ENCODE measurements around the gene C6orf132. TPM values are rescaled to one million over a fixed set of nuclear protein-coding genes. Genes with fewer than 3 reads are reported as not detected.

Gene C6orf132
- total RNA-seq, result under 1 TPM; 0.26 to 0.65 TPM

GRCh38 chr6:42142118-42142835, at the start of gene C6orf132:
C6orf132 (minus strand) TSS chr6:42142620; CDS start chr6:42142444, 176 bp downstream.
- no peaks in the 10 kb centered on the region for H3K9me3 Mint-ChIP-seq
- H3K27ac Mint-ChIP-seq, result no peak within 1 kb of the TSS
- H3K27me3 Mint-ChIP-seq (ENCODE audit: low read depth), result peaks cover 40% of the 10 kb centered on the region
- ATAC-seq (replicated peaks in 1 of 2) (peak in 1 of 2 donors; percentile 33), DNase-seq (peak in 1 of 2 donors; percentile 5)
- H3K4me3 Mint-ChIP-seq, result peak within 1 kb of the TSS; percentile 56 to 77
- H3K36me3 Mint-ChIP-seq (ENCODE audit: insufficient read depth in 2 of 2), result no peaks in the 10 kb centered on the region
- H3K4me1 Mint-ChIP-seq (ENCODE audit: low read depth), result peaks cover 6% of the 10 kb centered on the region

- Mint-ChIP-seq H3K9me3 (no peaks in the 10 kb centered on the region), H3K27me3 (ENCODE audit: low read depth) (no peaks in the 10 kb centered on the region), H3K4me1 (ENCODE audit: low read depth) (peaks cover 5% of the 10 kb centered on the region), H3K36me3 (ENCODE audit: insufficient read depth in 2 of 2) (no peaks in the 10 kb centered on the region), H3K4me3 (no peak overlapping the region), H3K27ac (no peak overlapping the region)
- DNase-seq, result no peak
- no peak for ATAC-seq (replicated peaks in 1 of 2)
These were observed 48.2 kb upstream of the C6orf132 start for GRCh38 chr6:42190554-42191183.

GRCh38 chr6:42188406-42188805, 46.0 kb upstream of the C6orf132 start:
- peaks cover 5% of the 10 kb centered on the region for H3K4me1 Mint-ChIP-seq (ENCODE audit: low read depth)
- H3K27ac Mint-ChIP-seq, result no peak overlapping the region
- no peaks in the 10 kb centered on the region for H3K36me3 Mint-ChIP-seq (ENCODE audit: insufficient read depth in 2 of 2)
- no peak overlapping the region for H3K4me3 Mint-ChIP-seq
- no peak for DNase-seq
- ATAC-seq (replicated peaks in 1 of 2), result no peak
- H3K27me3 Mint-ChIP-seq (ENCODE audit: low read depth), result no peaks in the 10 kb centered on the region
- H3K9me3 Mint-ChIP-seq, result no peaks in the 10 kb centered on the region

GRCh38 chr6:42185597-42185996, 43.2 kb upstream of the C6orf132 start:
- ATAC-seq (replicated peaks in 1 of 2), result no peak
- Mint-ChIP-seq H3K27me3 (ENCODE audit: low read depth) (no peaks in the 10 kb centered on the region), H3K27ac (no peak overlapping the region), H3K4me3 (no peak overlapping the region), H3K36me3 (ENCODE audit: insufficient read depth in 2 of 2) (no peaks in the 10 kb centered on the region), H3K4me1 (ENCODE audit: low read depth) (peaks cover under 1% of the 10 kb centered on the region), H3K9me3 (no peaks in the 10 kb centered on the region)
- DNase-seq, result no peak

- DNase-seq, result no peak
- H3K4me1 Mint-ChIP-seq (ENCODE audit: low read depth), result peaks cover 9% of the 10 kb centered on the region
- H3K27me3 Mint-ChIP-seq (ENCODE audit: low read depth), result peaks cover 8% of the 10 kb centered on the region
- no peak for ATAC-seq (replicated peaks in 1 of 2)
- no peaks in the 10 kb centered on the region for H3K9me3 Mint-ChIP-seq
- H3K27ac Mint-ChIP-seq, result no peak overlapping the region
- no peak overlapping the region for H3K4me3 Mint-ChIP-seq
- H3K36me3 Mint-ChIP-seq (ENCODE audit: insufficient read depth in 2 of 2), result no peaks in the 10 kb centered on the region
These were observed 42.1 kb upstream of the C6orf132 start for GRCh38 chr6:42184475-42184874.

GRCh38 chr6:42182101-42182500, 39.7 kb upstream of the C6orf132 start:
- no peaks in the 10 kb centered on the region for H3K9me3 Mint-ChIP-seq
- no peak overlapping the region for H3K4me3 Mint-ChIP-seq
- H3K27ac Mint-ChIP-seq, result no peak overlapping the region
- H3K4me1 Mint-ChIP-seq (ENCODE audit: low read depth), result peaks cover 13% of the 10 kb centered on the region
- no peak for ATAC-seq (replicated peaks in 1 of 2)
- H3K27me3 Mint-ChIP-seq (ENCODE audit: low read depth), result peaks cover 11% of the 10 kb centered on the region
- no peak for DNase-seq
- H3K36me3 Mint-ChIP-seq (ENCODE audit: insufficient read depth in 2 of 2), result no peaks in the 10 kb centered on the region

GRCh38 chr6:42179945-42180313, 37.5 kb upstream of the C6orf132 start:
- no peaks in the 10 kb centered on the region for H3K9me3 Mint-ChIP-seq
- DNase-seq, result peak; percentile 28 to 41
- H3K4me3 Mint-ChIP-seq, result no peak overlapping the region
- ATAC-seq (replicated peaks in 1 of 2), result peak; percentile 65 to 81
- peaks cover 11% of the 10 kb centered on the region for H3K27me3 Mint-ChIP-seq (ENCODE audit: low read depth)
- peaks cover 13% of the 10 kb centered on the region for H3K4me1 Mint-ChIP-seq (ENCODE audit: low read depth)
- H3K36me3 Mint-ChIP-seq (ENCODE audit: insufficient read depth in 2 of 2), result no peaks in the 10 kb centered on the region
- H3K27ac Mint-ChIP-seq, result peak overlapping the region; percentile 2

- H3K4me1 Mint-ChIP-seq (ENCODE audit: low read depth), result peaks cover 13% of the 10 kb centered on the region
- no peak overlapping the region for H3K4me3 Mint-ChIP-seq
- H3K36me3 Mint-ChIP-seq (ENCODE audit: insufficient read depth in 2 of 2), result no peaks in the 10 kb centered on the region
- H3K9me3 Mint-ChIP-seq, result no peaks in the 10 kb centered on the region
- ATAC-seq (replicated peaks in 1 of 2) (no peak), DNase-seq (no peak)
- peaks cover 11% of the 10 kb centered on the region for H3K27me3 Mint-ChIP-seq (ENCODE audit: low read depth)
- H3K27ac Mint-ChIP-seq, result no peak overlapping the region
These were observed 37.0 kb upstream of the C6orf132 start for GRCh38 chr6:42179261-42179944.

GRCh38 chr6:42177514-42178364, 35.3 kb upstream of the C6orf132 start:
- H3K36me3 Mint-ChIP-seq (ENCODE audit: insufficient read depth in 2 of 2), result no peaks in the 10 kb centered on the region
- peak overlapping the region; percentile 23 for H3K27ac Mint-ChIP-seq
- no peaks in the 10 kb centered on the region for H3K9me3 Mint-ChIP-seq
- H3K27me3 Mint-ChIP-seq (ENCODE audit: low read depth), result peaks cover 11% of the 10 kb centered on the region
- peak; percentile 41 to 72 for ATAC-seq (replicated peaks in 1 of 2)
- peaks cover 13% of the 10 kb centered on the region for H3K4me1 Mint-ChIP-seq (ENCODE audit: low read depth)
- peak; percentile 24 to 50 for DNase-seq
- peak overlapping the region; percentile 34 to 52 for H3K4me3 Mint-ChIP-seq

GRCh38 chr6:42176981-42177380, 34.6 kb upstream of the C6orf132 start:
- H3K9me3 Mint-ChIP-seq, result no peaks in the 10 kb centered on the region
- H3K27ac Mint-ChIP-seq, result peak overlapping the region; percentile 23
- H3K4me1 Mint-ChIP-seq (ENCODE audit: low read depth), result peaks cover 13% of the 10 kb centered on the region
- peaks cover 11% of the 10 kb centered on the region for H3K27me3 Mint-ChIP-seq (ENCODE audit: low read depth)
- H3K4me3 Mint-ChIP-seq, result no peak overlapping the region
- DNase-seq (no peak), ATAC-seq (replicated peaks in 1 of 2) (no peak)
- H3K36me3 Mint-ChIP-seq (ENCODE audit: insufficient read depth in 2 of 2), result no peaks in the 10 kb centered on the region

GRCh38 chr6:42175860-42176259, 33.4 kb upstream of the C6orf132 start:
- DNase-seq, result no peak
- Mint-ChIP-seq H3K4me3 (no peak overlapping the region), H3K4me1 (ENCODE audit: low read depth) (peaks cover 13% of the 10 kb centered on the region), H3K27me3 (ENCODE audit: low read depth) (peaks cover 11% of the 10 kb centered on the region), H3K36me3 (ENCODE audit: insufficient read depth in 2 of 2) (no peaks in the 10 kb centered on the region), H3K27ac (no peak overlapping the region), H3K9me3 (no peaks in the 10 kb centered on the region)
- ATAC-seq (replicated peaks in 1 of 2), result no peak

GRCh38 chr6:42173101-42173500, 30.7 kb upstream of the C6orf132 start, which contains the start of gene GUCA1A:
GUCA1A (plus strand) TSS chr6:42173364; CDS start chr6:42173614, 250 bp downstream.
- no peaks in the 10 kb centered on the region for H3K36me3 Mint-ChIP-seq (ENCODE audit: insufficient read depth in 2 of 2)
- H3K27ac Mint-ChIP-seq, result no peak within 1 kb of the TSS
- no peaks in the 10 kb centered on the region for H3K27me3 Mint-ChIP-seq (ENCODE audit: low read depth)
- ATAC-seq (replicated peaks in 1 of 2), result no peak
- DNase-seq, result no peak
- no peak within 1 kb of the TSS for H3K4me3 Mint-ChIP-seq
- no peaks in the 10 kb centered on the region for H3K9me3 Mint-ChIP-seq
- H3K4me1 Mint-ChIP-seq (ENCODE audit: low read depth), result no peaks in the 10 kb centered on the region
